GM23338 (cell line): ENCODE data around the gene CAPN15.

Experiments used
- CREB1 ChIP-seq: fragments of 250-450 bp; sonication (Bioruptor Pico); IDR thresholded peaks from 2 replicates; pipeline ENCODE4 v1.5.0; 2020; ENCODE audit warnings: low read depth, mild to moderate bottlenecking, moderate library complexity
- EZH2 ChIP-seq: fragments of 200-600 bp; sonication (generic); IDR thresholded peaks from one replicate; pipeline ENCODE4 v1.8.0; 2017; ENCODE audit warnings: antibody characterized with exemption, mild to moderate bottlenecking, low read depth; ENCODE audit not compliant: unreplicated experiment
- EZH2phosphoT487 ChIP-seq: fragments of 200-600 bp; sonication (generic); IDR thresholded peaks from one replicate; pipeline ENCODE4 v1.8.1; 2018; ENCODE audit warnings: antibody characterized with exemption; ENCODE audit not compliant: unreplicated experiment
- JUNB ChIP-seq: IDR thresholded peaks from one replicate; pipeline ENCODE4 v1.6.1; 2016; ENCODE audit warnings: antibody characterized with exemption; ENCODE audit not compliant: unreplicated experiment
- NANOG ChIP-seq: IDR thresholded peaks from 2 replicates; pipeline ENCODE4 v1.6.1; 2016; ENCODE audit warnings: antibody characterized with exemption, borderline replicate concordance
- POLR2AphosphoS5 ChIP-seq: IDR thresholded peaks from 2 replicates; pipeline ENCODE4 v1.6.1; 2016; ENCODE audit warnings: antibody characterized with exemption, low read depth
- ZNF331 ChIP-seq: fragments of 250-450 bp; sonication (Bioruptor Pico); IDR thresholded peaks from 2 replicates; pipeline ENCODE4 v1.5.0; 2020; ENCODE audit warnings: low read depth, mild to moderate bottlenecking, moderate library complexity
- TF ChIP-seq, protein P1 (sequence below), 2 experiments: fragments of 200-600 bp in 1 of 2; sonication (generic) in 1 of 2; conservative IDR thresholded peaks; 2 replicates each; pipeline versions ENCODE4 v1.5.1 to v1.6.1; 2016 to 2017; ENCODE audit warnings: antibody characterized with exemption in 2 of 2, low read depth in 2 of 2, mild to moderate bottlenecking in 2 of 2, moderate library complexity in 1 of 2
- TF ChIP-seq, protein P2 (sequence below): IDR thresholded peaks from one replicate; pipeline ENCODE4 v1.6.1; 2018; ENCODE audit warnings: antibody characterized with exemption; ENCODE audit not compliant: unreplicated experiment
- TF ChIP-seq, protein P3 (sequence below): IDR thresholded peaks from 2 replicates; pipeline ENCODE4 v1.6.1; 2016; ENCODE audit warnings: antibody characterized with exemption
- TF ChIP-seq, protein P4 (sequence below): fragments of 250-450 bp; sonication (Bioruptor Pico); IDR thresholded peaks from 2 replicates; pipeline ENCODE4 v1.5.0; 2020; ENCODE audit warnings: mild to moderate bottlenecking, moderate library complexity

DNA sequence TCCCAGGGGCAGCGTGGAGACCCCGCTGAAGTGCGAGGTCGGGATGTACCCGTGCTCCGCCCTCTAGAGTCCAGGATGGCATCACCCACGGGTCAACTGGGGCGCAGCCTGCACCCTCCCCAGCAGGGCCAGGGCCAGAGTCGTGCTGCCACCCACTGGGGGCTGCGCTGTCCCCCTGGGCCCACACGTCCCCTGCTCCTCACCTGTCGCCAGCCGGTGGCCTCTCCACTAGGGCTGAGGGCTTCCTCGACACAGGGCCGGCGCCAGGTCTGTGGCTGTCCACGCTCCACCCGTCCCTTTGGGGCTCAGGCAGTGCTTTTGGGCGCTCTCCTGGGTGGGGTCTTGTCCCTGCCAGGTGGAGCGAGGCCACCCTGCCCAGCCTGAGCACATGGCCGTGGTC, 21.1 kb downstream of the CAPN15 start:
- TF ChIP-seq, protein P1, sequence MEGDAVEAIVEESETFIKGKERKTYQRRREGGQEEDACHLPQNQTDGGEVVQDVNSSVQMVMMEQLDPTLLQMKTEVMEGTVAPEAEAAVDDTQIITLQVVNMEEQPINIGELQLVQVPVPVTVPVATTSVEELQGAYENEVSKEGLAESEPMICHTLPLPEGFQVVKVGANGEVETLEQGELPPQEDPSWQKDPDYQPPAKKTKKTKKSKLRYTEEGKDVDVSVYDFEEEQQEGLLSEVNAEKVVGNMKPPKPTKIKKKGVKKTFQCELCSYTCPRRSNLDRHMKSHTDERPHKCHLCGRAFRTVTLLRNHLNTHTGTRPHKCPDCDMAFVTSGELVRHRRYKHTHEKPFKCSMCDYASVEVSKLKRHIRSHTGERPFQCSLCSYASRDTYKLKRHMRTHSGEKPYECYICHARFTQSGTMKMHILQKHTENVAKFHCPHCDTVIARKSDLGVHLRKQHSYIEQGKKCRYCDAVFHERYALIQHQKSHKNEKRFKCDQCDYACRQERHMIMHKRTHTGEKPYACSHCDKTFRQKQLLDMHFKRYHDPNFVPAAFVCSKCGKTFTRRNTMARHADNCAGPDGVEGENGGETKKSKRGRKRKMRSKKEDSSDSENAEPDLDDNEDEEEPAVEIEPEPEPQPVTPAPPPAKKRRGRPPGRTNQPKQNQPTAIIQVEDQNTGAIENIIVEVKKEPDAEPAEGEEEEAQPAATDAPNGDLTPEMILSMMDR (conservative IDR thresholded peaks at IDR 0.05; ENCODE audit: low read depth in 2 of 2), result no peak
- TF ChIP-seq, protein P2, sequence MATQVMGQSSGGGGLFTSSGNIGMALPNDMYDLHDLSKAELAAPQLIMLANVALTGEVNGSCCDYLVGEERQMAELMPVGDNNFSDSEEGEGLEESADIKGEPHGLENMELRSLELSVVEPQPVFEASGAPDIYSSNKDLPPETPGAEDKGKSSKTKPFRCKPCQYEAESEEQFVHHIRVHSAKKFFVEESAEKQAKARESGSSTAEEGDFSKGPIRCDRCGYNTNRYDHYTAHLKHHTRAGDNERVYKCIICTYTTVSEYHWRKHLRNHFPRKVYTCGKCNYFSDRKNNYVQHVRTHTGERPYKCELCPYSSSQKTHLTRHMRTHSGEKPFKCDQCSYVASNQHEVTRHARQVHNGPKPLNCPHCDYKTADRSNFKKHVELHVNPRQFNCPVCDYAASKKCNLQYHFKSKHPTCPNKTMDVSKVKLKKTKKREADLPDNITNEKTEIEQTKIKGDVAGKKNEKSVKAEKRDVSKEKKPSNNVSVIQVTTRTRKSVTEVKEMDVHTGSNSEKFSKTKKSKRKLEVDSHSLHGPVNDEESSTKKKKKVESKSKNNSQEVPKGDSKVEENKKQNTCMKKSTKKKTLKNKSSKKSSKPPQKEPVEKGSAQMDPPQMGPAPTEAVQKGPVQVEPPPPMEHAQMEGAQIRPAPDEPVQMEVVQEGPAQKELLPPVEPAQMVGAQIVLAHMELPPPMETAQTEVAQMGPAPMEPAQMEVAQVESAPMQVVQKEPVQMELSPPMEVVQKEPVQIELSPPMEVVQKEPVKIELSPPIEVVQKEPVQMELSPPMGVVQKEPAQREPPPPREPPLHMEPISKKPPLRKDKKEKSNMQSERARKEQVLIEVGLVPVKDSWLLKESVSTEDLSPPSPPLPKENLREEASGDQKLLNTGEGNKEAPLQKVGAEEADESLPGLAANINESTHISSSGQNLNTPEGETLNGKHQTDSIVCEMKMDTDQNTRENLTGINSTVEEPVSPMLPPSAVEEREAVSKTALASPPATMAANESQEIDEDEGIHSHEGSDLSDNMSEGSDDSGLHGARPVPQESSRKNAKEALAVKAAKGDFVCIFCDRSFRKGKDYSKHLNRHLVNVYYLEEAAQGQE, result no peak
- TF ChIP-seq JUNB, result no peak
- TF ChIP-seq POLR2AphosphoS5, result no peak
- no peak for TF ChIP-seq CREB1 (CRISPR knock-in tag)
- no peak for TF ChIP-seq EZH2
- TF ChIP-seq ZNF331 (CRISPR knock-in tag), result no peak
- no peak for TF ChIP-seq EZH2phosphoT487
- TF ChIP-seq NANOG, result no peak
- TF ChIP-seq, protein P3, sequence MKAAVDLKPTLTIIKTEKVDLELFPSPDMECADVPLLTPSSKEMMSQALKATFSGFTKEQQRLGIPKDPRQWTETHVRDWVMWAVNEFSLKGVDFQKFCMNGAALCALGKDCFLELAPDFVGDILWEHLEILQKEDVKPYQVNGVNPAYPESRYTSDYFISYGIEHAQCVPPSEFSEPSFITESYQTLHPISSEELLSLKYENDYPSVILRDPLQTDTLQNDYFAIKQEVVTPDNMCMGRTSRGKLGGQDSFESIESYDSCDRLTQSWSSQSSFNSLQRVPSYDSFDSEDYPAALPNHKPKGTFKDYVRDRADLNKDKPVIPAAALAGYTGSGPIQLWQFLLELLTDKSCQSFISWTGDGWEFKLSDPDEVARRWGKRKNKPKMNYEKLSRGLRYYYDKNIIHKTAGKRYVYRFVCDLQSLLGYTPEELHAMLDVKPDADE, result no peak
- TF ChIP-seq, protein P4, sequence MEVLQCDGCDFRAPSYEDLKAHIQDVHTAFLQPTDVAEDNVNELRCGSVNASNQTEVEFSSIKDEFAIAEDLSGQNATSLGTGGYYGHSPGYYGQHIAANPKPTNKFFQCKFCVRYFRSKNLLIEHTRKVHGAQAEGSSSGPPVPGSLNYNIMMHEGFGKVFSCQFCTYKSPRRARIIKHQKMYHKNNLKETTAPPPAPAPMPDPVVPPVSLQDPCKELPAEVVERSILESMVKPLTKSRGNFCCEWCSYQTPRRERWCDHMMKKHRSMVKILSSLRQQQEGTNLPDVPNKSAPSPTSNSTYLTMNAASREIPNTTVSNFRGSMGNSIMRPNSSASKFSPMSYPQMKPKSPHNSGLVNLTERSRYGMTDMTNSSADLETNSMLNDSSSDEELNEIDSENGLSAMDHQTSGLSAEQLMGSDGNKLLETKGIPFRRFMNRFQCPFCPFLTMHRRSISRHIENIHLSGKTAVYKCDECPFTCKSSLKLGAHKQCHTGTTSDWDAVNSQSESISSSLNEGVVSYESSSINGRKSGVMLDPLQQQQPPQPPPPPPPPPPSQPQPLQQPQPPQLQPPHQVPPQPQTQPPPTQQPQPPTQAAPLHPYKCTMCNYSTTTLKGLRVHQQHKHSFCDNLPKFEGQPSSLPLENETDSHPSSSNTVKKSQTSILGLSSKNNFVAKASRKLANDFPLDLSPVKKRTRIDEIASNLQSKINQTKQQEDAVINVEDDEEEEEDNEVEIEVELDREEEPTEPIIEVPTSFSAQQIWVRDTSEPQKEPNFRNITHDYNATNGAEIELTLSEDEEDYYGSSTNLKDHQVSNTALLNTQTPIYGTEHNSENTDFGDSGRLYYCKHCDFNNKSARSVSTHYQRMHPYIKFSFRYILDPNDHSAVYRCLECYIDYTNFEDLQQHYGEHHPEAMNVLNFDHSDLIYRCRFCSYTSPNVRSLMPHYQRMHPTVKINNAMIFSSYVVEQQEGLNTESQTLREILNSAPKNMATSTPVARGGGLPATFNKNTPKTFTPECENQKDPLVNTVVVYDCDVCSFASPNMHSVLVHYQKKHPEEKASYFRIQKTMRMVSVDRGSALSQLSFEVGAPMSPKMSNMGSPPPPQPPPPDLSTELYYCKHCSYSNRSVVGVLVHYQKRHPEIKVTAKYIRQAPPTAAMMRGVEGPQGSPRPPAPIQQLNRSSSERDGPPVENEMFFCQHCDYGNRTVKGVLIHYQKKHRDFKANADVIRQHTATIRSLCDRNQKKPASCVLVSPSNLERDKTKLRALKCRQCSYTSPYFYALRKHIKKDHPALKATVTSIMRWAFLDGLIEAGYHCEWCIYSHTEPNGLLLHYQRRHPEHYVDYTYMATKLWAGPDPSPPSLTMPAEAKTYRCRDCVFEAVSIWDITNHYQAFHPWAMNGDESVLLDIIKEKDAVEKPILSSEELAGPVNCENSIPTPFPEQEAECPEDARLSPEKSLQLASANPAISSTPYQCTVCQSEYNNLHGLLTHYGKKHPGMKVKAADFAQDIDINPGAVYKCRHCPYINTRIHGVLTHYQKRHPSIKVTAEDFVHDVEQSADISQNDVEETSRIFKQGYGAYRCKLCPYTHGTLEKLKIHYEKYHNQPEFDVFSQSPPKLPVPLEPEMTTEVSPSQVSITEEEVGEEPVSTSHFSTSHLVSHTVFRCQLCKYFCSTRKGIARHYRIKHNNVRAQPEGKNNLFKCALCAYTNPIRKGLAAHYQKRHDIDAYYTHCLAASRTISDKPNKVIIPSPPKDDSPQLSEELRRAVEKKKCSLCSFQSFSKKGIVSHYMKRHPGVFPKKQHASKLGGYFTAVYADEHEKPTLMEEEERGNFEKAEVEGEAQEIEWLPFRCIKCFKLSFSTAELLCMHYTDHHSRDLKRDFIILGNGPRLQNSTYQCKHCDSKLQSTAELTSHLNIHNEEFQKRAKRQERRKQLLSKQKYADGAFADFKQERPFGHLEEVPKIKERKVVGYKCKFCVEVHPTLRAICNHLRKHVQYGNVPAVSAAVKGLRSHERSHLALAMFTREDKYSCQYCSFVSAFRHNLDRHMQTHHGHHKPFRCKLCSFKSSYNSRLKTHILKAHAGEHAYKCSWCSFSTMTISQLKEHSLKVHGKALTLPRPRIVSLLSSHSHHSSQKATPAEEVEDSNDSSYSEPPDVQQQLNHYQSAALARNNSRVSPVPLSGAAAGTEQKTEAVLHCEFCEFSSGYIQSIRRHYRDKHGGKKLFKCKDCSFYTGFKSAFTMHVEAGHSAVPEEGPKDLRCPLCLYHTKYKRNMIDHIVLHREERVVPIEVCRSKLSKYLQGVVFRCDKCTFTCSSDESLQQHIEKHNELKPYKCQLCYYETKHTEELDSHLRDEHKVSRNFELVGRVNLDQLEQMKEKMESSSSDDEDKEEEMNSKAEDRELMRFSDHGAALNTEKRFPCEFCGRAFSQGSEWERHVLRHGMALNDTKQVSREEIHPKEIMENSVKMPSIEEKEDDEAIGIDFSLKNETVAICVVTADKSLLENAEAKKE, result no peak
